NB4 (cell line): Measurements from ENCODE around the gene CHCHD3.

ENCODE experiments used
- MAX ChIP-seq: IDR thresholded peaks from 2 replicates; pipeline ENCODE4 v1.6.1; 2011; ENCODE audit warnings: low read depth, low read length
- MYC ChIP-seq: IDR thresholded peaks from 2 replicates; pipeline ENCODE4 v1.6.1; 2011; ENCODE audit warnings: low read depth, low read length
- POLR2A ChIP-seq: IDR thresholded peaks from 2 replicates; pipeline ENCODE4 v1.6.1; 2011; ENCODE audit warnings: mild to moderate bottlenecking; ENCODE audit not compliant: insufficient read length; ENCODE audit errors: extremely low read depth
- TF ChIP-seq, protein P1 (sequence below): IDR thresholded peaks from one replicate; pipeline ENCODE4 v1.5.1; 2012; ENCODE audit warnings: low read depth, low read length

- TF ChIP-seq, protein P1, sequence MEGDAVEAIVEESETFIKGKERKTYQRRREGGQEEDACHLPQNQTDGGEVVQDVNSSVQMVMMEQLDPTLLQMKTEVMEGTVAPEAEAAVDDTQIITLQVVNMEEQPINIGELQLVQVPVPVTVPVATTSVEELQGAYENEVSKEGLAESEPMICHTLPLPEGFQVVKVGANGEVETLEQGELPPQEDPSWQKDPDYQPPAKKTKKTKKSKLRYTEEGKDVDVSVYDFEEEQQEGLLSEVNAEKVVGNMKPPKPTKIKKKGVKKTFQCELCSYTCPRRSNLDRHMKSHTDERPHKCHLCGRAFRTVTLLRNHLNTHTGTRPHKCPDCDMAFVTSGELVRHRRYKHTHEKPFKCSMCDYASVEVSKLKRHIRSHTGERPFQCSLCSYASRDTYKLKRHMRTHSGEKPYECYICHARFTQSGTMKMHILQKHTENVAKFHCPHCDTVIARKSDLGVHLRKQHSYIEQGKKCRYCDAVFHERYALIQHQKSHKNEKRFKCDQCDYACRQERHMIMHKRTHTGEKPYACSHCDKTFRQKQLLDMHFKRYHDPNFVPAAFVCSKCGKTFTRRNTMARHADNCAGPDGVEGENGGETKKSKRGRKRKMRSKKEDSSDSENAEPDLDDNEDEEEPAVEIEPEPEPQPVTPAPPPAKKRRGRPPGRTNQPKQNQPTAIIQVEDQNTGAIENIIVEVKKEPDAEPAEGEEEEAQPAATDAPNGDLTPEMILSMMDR = no peak
- TF ChIP-seq MYC (no peak), POLR2A (no peak), MAX (no peak)
These were observed 85.2 kb downstream of the CHCHD3 start for GRCh38 chr7:132996581-132997242.
